OCI-LY3 (cell line): Measurements from ENCODE around the gene BSPRY.

ENCODE experiments used
- CTCF ChIP-seq: fragments of 200-600, 300-600 bp; sonication (generic); IDR thresholded peaks from 2 replicates; pipeline ENCODE4 v1.5.1; 2014; ENCODE audit warnings: antibody characterized with exemption, low read length, low read depth
- EZH2phosphoT487 ChIP-seq: fragments of 200-600 bp; shearing (Covaris generic); IDR thresholded peaks from 2 replicates; pipeline ENCODE4 v1.6.1; 2018; ENCODE audit warnings: antibody characterized with exemption, mixed run types, low read depth

- TF ChIP-seq CTCF (no peak), EZH2phosphoT487 (no peak)
These were observed 49.5 kb downstream of the BSPRY start for GRCh38 chr9:113398796-113399195.
